ENCODE measurements around the gene ALPG. TPM values are rescaled to one million over a fixed set of nuclear protein-coding genes. Genes with fewer than 3 reads are reported as not detected.

Gene ALPG
- total and polyA plus RNA-seq, 2 donors (not counting 1 experiment from before 2014, with no cell fraction given): not detected

GRCh38 chr2:232458661-232459418, 52.2 kb downstream of the ALPG start:
- Histone ChIP-seq H3K4me1 (ENCODE audit: control insufficient read depth in 2 of 2, insufficient read depth in 2 of 2, low read length in 2 of 2) (no peaks in the 10 kb centered on the region), H3K4me2 (replicated peaks; ENCODE audit: low read depth, low read length, poor library complexity, severe bottlenecking) (no peak overlapping the region), H3K27ac (ENCODE audit: low read length in 2 of 2) (no peak overlapping the region), H3K27me3 (replicated peaks in 1 of 4; ENCODE audit: control extremely low read depth in 1 of 4, control insufficient read depth in 3 of 4, insufficient read depth in 4 of 4, low read length in 3 of 4) (peaks cover 0 to 11% (median 0%) of the 10 kb centered on the region in 4 experiments), H3K79me2 (ENCODE audit: control insufficient read depth, insufficient read depth, low read length) (no peaks in the 10 kb centered on the region), H3K4me3 (ENCODE audit: control extremely low read depth in 1 of 5, extremely low read depth in 1 of 5, insufficient read depth in 1 of 5, low read depth in 2 of 5, low read length in 4 of 5) (no peak overlapping the region), H2AFZ (ENCODE audit: insufficient read depth, low read depth, low read length, poor library complexity, severe bottlenecking) (no peak overlapping the region), H4K20me1 (ENCODE audit: control insufficient read depth, insufficient read depth, low read length, poor library complexity, severe bottlenecking) (no peaks in the 10 kb centered on the region), H3K9ac (ENCODE audit: low read length) (no peak overlapping the region), H3K36me3 (replicated peaks in 1 of 2; ENCODE audit: control extremely low read depth in 1 of 2, control insufficient read depth in 1 of 2, extremely low read depth in 1 of 2, insufficient read depth in 2 of 2, low read length in 1 of 2) (no peaks in the 10 kb centered on the region), H3K9me3 (ENCODE audit: control extremely low read depth in 1 of 3, control insufficient read depth in 2 of 3, insufficient read depth in 1 of 3, low read length in 2 of 3) (peaks cover 0 to 8% (median 0%) of the 10 kb centered on the region in 3 donors)
- Mint-ChIP-seq H3K4me1 (no peaks in the 10 kb centered on the region), H3K27me3 (peaks cover 20% of the 10 kb centered on the region), H3K4me3 (no peak overlapping the region), H3K27ac (no peak overlapping the region), H3K9me3 (ENCODE audit: insufficient read depth) (no peaks in the 10 kb centered on the region)
- POLR2A ChIA-PET: no interaction called here
- 58% methylated on average over 56 of the region's 56 CpGs for WGBS (ENCODE audit: insufficient coverage)
- CTCF ChIA-PET: no interaction called here
- intact Hi-C loops (cut with micrococcal nuclease): no loop called here
- ATAC-seq (ENCODE audit: low read depth) (no peak), DNase-seq (no peak)
- TF ChIP-seq EZH2 (IDR thresholded peaks at IDR 0.05; ENCODE audit: borderline replicate concordance, insufficient read depth, low read depth, low read length, poor library complexity, severe bottlenecking) (no peak), CTCF (IDR thresholded peaks at IDR 0.05) (no peak)

GRCh38 chr2:232459419-232460035, 52.9 kb downstream of the ALPG start:
- no peak overlapping the region for H3K4me3 Mint-ChIP-seq
- Histone ChIP-seq H3K4me2 (replicated peaks; ENCODE audit: low read depth, low read length, poor library complexity, severe bottlenecking) (no peak overlapping the region), H3K9me3 (ENCODE audit: control extremely low read depth in 1 of 3, control insufficient read depth in 2 of 3, insufficient read depth in 1 of 3, low read length in 2 of 3) (peaks cover 0 to 8% (median 0%) of the 10 kb centered on the region in 3 donors), H4K20me1 (ENCODE audit: control insufficient read depth, insufficient read depth, low read length, poor library complexity, severe bottlenecking) (no peaks in the 10 kb centered on the region), H3K4me3 (ENCODE audit: control extremely low read depth in 1 of 5, extremely low read depth in 1 of 5, insufficient read depth in 1 of 5, low read depth in 2 of 5, low read length in 4 of 5) (no peak overlapping the region), H2AFZ (ENCODE audit: insufficient read depth, low read depth, low read length, poor library complexity, severe bottlenecking) (no peak overlapping the region), H3K27me3 (replicated peaks in 1 of 4; ENCODE audit: control extremely low read depth in 1 of 4, control insufficient read depth in 3 of 4, insufficient read depth in 4 of 4, low read length in 3 of 4) (peaks cover 0 to 11% (median 0%) of the 10 kb centered on the region in 4 experiments), H3K79me2 (ENCODE audit: control insufficient read depth, insufficient read depth, low read length) (no peaks in the 10 kb centered on the region), H3K27ac (ENCODE audit: low read length in 2 of 2) (no peak overlapping the region), H3K9ac (ENCODE audit: low read length) (no peak overlapping the region), H3K36me3 (replicated peaks in 1 of 2; ENCODE audit: control extremely low read depth in 1 of 2, control insufficient read depth in 1 of 2, extremely low read depth in 1 of 2, insufficient read depth in 2 of 2, low read length in 1 of 2) (no peaks in the 10 kb centered on the region), H3K4me1 (ENCODE audit: control insufficient read depth in 2 of 2, insufficient read depth in 2 of 2, low read length in 2 of 2) (no peaks in the 10 kb centered on the region)
- POLR2A ChIA-PET: no interaction called here
- DNase-seq: no peak
- no peak overlapping the region for H3K27ac Mint-ChIP-seq
- intact Hi-C loops (cut with micrococcal nuclease): no loop called here
- TF ChIP-seq EZH2 (IDR thresholded peaks at IDR 0.05; ENCODE audit: borderline replicate concordance, insufficient read depth, low read depth, low read length, poor library complexity, severe bottlenecking) (no peak), CTCF (IDR thresholded peaks at IDR 0.05) (no peak)
- H3K9me3 Mint-ChIP-seq (ENCODE audit: insufficient read depth): no peaks in the 10 kb centered on the region
- peaks cover 18% of the 10 kb centered on the region for H3K27me3 Mint-ChIP-seq
- CTCF ChIA-PET: no interaction called here
- WGBS (ENCODE audit: insufficient coverage): 78% methylated on average over 11 of the region's 11 CpGs
- ATAC-seq (ENCODE audit: low read depth): no peak
- H3K4me1 Mint-ChIP-seq: no peaks in the 10 kb centered on the region
